ENCODE results near the gene PGS1. TPM values are rescaled to one million over a fixed set of nuclear protein-coding genes. Genes with fewer than 3 reads are reported as not detected.

PGS1 gene
- total RNA-seq, 2 donors from 2014 or later = 33.3 to 40.2 TPM

- Histone ChIP-seq H3K36me3 (no peaks in the 10 kb centered on the region), H3K9me3 (no peaks in the 10 kb centered on the region), H3K27me3 (no peaks in the 10 kb centered on the region), H3K4me1 (no peaks in the 10 kb centered on the region), H3K27ac (no peak overlapping the region), H3K9ac (ENCODE audit: low read depth in 2 of 2, low read length in 2 of 2) (no peak overlapping the region), H3K4me3 (no peak overlapping the region)
- DNase-seq = no peak
- intact Hi-C loops (cut with DNase I) = no loop called here
- TF ChIP-seq CTCF (IDR thresholded peaks at IDR 0.05) = no peak
Observed at GRCh38 chr17:78433013-78433727, 54.7 kb downstream of the PGS1 start.

GRCh38 chr17:78433780-78434335, 55.4 kb downstream of the PGS1 start:
- H3K4me1 ChIP-seq = no peaks in the 10 kb centered on the region
- H3K27ac ChIP-seq = no peak overlapping the region
- no peaks in the 10 kb centered on the region for H3K9me3 ChIP-seq
- intact Hi-C loops (cut with DNase I) = no loop called here
- H3K4me3 ChIP-seq = no peak overlapping the region
- TF ChIP-seq CTCF (IDR thresholded peaks at IDR 0.05) = no peak
- H3K27me3 ChIP-seq = no peaks in the 10 kb centered on the region
- H3K9ac ChIP-seq (ENCODE audit: low read depth in 2 of 2, low read length in 2 of 2) = no peak overlapping the region
- DNase-seq = no peak
- no peaks in the 10 kb centered on the region for H3K36me3 ChIP-seq

GRCh38 chr17:78434455-78435329, 56.2 kb downstream of the PGS1 start:
- Histone ChIP-seq H3K9ac (ENCODE audit: low read depth in 2 of 2, low read length in 2 of 2) (no peak overlapping the region), H3K27ac (no peak overlapping the region), H3K9me3 (no peaks in the 10 kb centered on the region), H3K4me1 (no peaks in the 10 kb centered on the region), H3K36me3 (no peaks in the 10 kb centered on the region), H3K4me3 (no peak overlapping the region), H3K27me3 (no peaks in the 10 kb centered on the region)
- DNase-seq = no peak
- TF ChIP-seq CTCF (IDR thresholded peaks at IDR 0.05) = no peak
- intact Hi-C loops (cut with DNase I) = no loop called here

GRCh38 chr17:78435330-78436005, 57.0 kb downstream of the PGS1 start:
- no peak for DNase-seq
- Histone ChIP-seq H3K27ac (no peak overlapping the region), H3K36me3 (no peaks in the 10 kb centered on the region), H3K4me1 (no peaks in the 10 kb centered on the region), H3K27me3 (no peaks in the 10 kb centered on the region), H3K9me3 (no peaks in the 10 kb centered on the region), H3K9ac (ENCODE audit: low read depth in 2 of 2, low read length in 2 of 2) (no peak overlapping the region), H3K4me3 (no peak overlapping the region)
- no peak for TF ChIP-seq CTCF (IDR thresholded peaks at IDR 0.05)
- intact Hi-C loops (cut with DNase I) = no loop called here

GRCh38 chr17:78437508-78438169, 59.2 kb downstream of the PGS1 start:
- no peak overlapping the region for H3K9ac ChIP-seq (ENCODE audit: low read depth in 2 of 2, low read length in 2 of 2)
- no peaks in the 10 kb centered on the region for H3K9me3 ChIP-seq
- no peak overlapping the region for H3K4me3 ChIP-seq
- intact Hi-C loops (cut with DNase I) = no loop called here
- no peaks in the 10 kb centered on the region for H3K4me1 ChIP-seq
- H3K27me3 ChIP-seq = no peaks in the 10 kb centered on the region
- DNase-seq = no peak
- no peaks in the 10 kb centered on the region for H3K36me3 ChIP-seq
- TF ChIP-seq CTCF (IDR thresholded peaks at IDR 0.05) = no peak
- no peak overlapping the region for H3K27ac ChIP-seq

Measured in colonic mucosa (tissue), 4 donors.